Loucy (cell line): ENCODE data around the gene SMS.

Source experiments
- H2AFZ ChIP-seq: fragments of 200-600 bp; sonication (generic); 2 replicates; pipeline ENCODE4 v1.6.0; 2016; ENCODE audit warnings: antibody characterized with exemption, mild to moderate bottlenecking, low read length, moderate library complexity
- H3F3A ChIP-seq: fragments of 200-600 bp; 2 replicates; pipeline ENCODE4 v1.6.0; 2016; ENCODE audit warnings: antibody characterized with exemption, low read depth, mild to moderate bottlenecking
- H3K27me3 ChIP-seq: fragments of 200-600 bp; sonication (generic); 2 replicates; pipeline ENCODE4 v1.6.1; 2014; ENCODE audit warnings: low read length, mild to moderate bottlenecking; ENCODE audit not compliant: insufficient read depth, poor library complexity, severe bottlenecking
- H3K36me3 ChIP-seq: fragments of 200-600 bp; sonication (generic); 2 replicates; pipeline ENCODE4 v1.6.1; 2016; ENCODE audit warnings: low read length; ENCODE audit not compliant: insufficient read depth
- H3K4me1 ChIP-seq: fragments of 200-600 bp; sonication (generic); 2 replicates; pipeline ENCODE4 v1.5.1; 2014; ENCODE audit warnings: low read length, mild to moderate bottlenecking; ENCODE audit not compliant: insufficient read depth, poor library complexity, severe bottlenecking
- H3K4me2 ChIP-seq: fragments of 200-600 bp; sonication (generic); 2 replicates; pipeline ENCODE4 v1.6.0; 2014; ENCODE audit warnings: antibody characterized with exemption, low read length, low read depth, mild to moderate bottlenecking; ENCODE audit not compliant: poor library complexity, severe bottlenecking
- H3K4me3 ChIP-seq: fragments of 200-600 bp; sonication (generic); 2 replicates; pipeline ENCODE4 v1.5.1; 2014; ENCODE audit warnings: low read length, mild to moderate bottlenecking, mixed read lengths; ENCODE audit not compliant: poor library complexity, severe bottlenecking
- H3K79me2 ChIP-seq: fragments of 200-600 bp; sonication (generic); 2 replicates; pipeline ENCODE4 v1.6.1; 2014; ENCODE audit warnings: low read length; ENCODE audit not compliant: insufficient read depth
- H3K9ac ChIP-seq: fragments of 200-600 bp; sonication (generic); 2 replicates; pipeline ENCODE4 v1.6.0; 2014; ENCODE audit warnings: mild to moderate bottlenecking, low read depth, low read length, moderate library complexity; ENCODE audit not compliant: poor library complexity, severe bottlenecking
- H3K9me2 ChIP-seq: fragments of 200-600 bp; sonication (generic); replicated peaks from 2 replicates; pipeline ENCODE4 v1.6.1; 2016; ENCODE audit warnings: low read depth, low read length, mixed read lengths
- H3K9me3 ChIP-seq: fragments of 200-600 bp; sonication (generic); 2 replicates; pipeline ENCODE4 v1.6.1; 2014; ENCODE audit warnings: mild to moderate bottlenecking, antibody characterized with exemption, low read length, low read depth; ENCODE audit not compliant: insufficient read depth
- H4K20me1 ChIP-seq: fragments of 200-600 bp; sonication (generic); 2 replicates; pipeline ENCODE4 v1.6.0; 2014; ENCODE audit warnings: antibody characterized with exemption, low read length, mild to moderate bottlenecking; ENCODE audit not compliant: insufficient read depth, poor library complexity, severe bottlenecking
- CTCF ChIP-seq: fragments of 200-600 bp; sonication (generic); conservative IDR thresholded peaks from 2 replicates; pipeline ENCODE4 v1.5.1; 2014; ENCODE audit warnings: mild to moderate bottlenecking, antibody characterized with exemption, low read length
- EZH2phosphoT487 ChIP-seq: fragments of 200-600 bp; IDR thresholded peaks from 2 replicates; pipeline ENCODE4 v1.6.1; 2018; ENCODE audit warnings: antibody characterized with exemption, mild to moderate bottlenecking, moderate library complexity, borderline replicate concordance

Gene SMS

GRCh38 chrX:21955403-21956189, 15.1 kb downstream of the SMS start:
- H4K20me1 ChIP-seq, result peaks cover 8% of the 10 kb centered on the region
- H3K27me3 ChIP-seq, result no peaks in the 10 kb centered on the region
- no peaks in the 10 kb centered on the region for H3F3A ChIP-seq
- H3K4me3 ChIP-seq, result no peak overlapping the region
- no peaks in the 10 kb centered on the region for H3K9me3 ChIP-seq
- peaks cover 4% of the 10 kb centered on the region for H3K4me1 ChIP-seq
- no peaks in the 10 kb centered on the region for H3K36me3 ChIP-seq
- peaks cover 82% of the 10 kb centered on the region for H3K79me2 ChIP-seq
- no peaks in the 10 kb centered on the region for H3K9me2 ChIP-seq
- TF ChIP-seq EZH2phosphoT487 (no peak), CTCF (no peak)
- H3K9ac ChIP-seq, result no peak overlapping the region
- H2AFZ ChIP-seq, result no peak overlapping the region
- no peak overlapping the region for H3K4me2 ChIP-seq

GRCh38 chrX:21956783-21957182, 16.3 kb downstream of the SMS start:
- peaks cover 93% of the 10 kb centered on the region for H3K79me2 ChIP-seq
- H2AFZ ChIP-seq, result no peak overlapping the region
- no peak overlapping the region for H3K4me2 ChIP-seq
- peaks cover 4% of the 10 kb centered on the region for H3K4me1 ChIP-seq
- H3K9me3 ChIP-seq, result no peaks in the 10 kb centered on the region
- peaks cover 11% of the 10 kb centered on the region for H4K20me1 ChIP-seq
- no peaks in the 10 kb centered on the region for H3K27me3 ChIP-seq
- no peaks in the 10 kb centered on the region for H3F3A ChIP-seq
- no peak overlapping the region for H3K4me3 ChIP-seq
- TF ChIP-seq EZH2phosphoT487, result no peak
- TF ChIP-seq CTCF, result no peak
- H3K36me3 ChIP-seq, result no peaks in the 10 kb centered on the region
- no peaks in the 10 kb centered on the region for H3K9me2 ChIP-seq
- no peak overlapping the region for H3K9ac ChIP-seq

GRCh38 chrX:21958187-21958586, 17.7 kb downstream of the SMS start:
- Histone ChIP-seq H3K27me3 (no peaks in the 10 kb centered on the region), H3K4me1 (no peaks in the 10 kb centered on the region), H3K4me3 (no peak overlapping the region), H3K36me3 (no peaks in the 10 kb centered on the region), H3K4me2 (no peak overlapping the region), H3K9me2 (no peaks in the 10 kb centered on the region), H3K9me3 (no peaks in the 10 kb centered on the region), H3K9ac (no peak overlapping the region), H3F3A (no peaks in the 10 kb centered on the region), H2AFZ (no peak overlapping the region), H4K20me1 (peaks cover 11% of the 10 kb centered on the region), H3K79me2 (peaks cover 93% of the 10 kb centered on the region)
- TF ChIP-seq CTCF (no peak), EZH2phosphoT487 (no peak)
